Motor neuron (in vitro differentiated cells): ENCODE data around the gene GNS. TPM values are rescaled to one million over a fixed set of nuclear protein-coding genes. Genes with fewer than 3 reads are reported as not detected.
A peak's percentile ranks its signal among the peaks of the same experiment; 100 is the strongest.

Experiments
- ATAC-seq, 8 experiments: fragments of 200-7000 bp; cut with Tn5 transposase; replicated peaks in 6 of 8; 2 replicates each; pipeline ENCODE4 v1.8.0; 2021; ENCODE audit warnings: mild to moderate bottlenecking in 8 of 8, moderate library complexity in 8 of 8
- H3K27ac ChIP-seq, 2 donors: fragments of 250-450 bp; sonication (Bioruptor Pico); 2 replicates each; pipeline ENCODE4 v1.9.0; 2021; ENCODE audit warnings: antibody characterized with exemption in 2 of 2, mild to moderate bottlenecking in 2 of 2, moderate library complexity in 1 of 2
- H3K4me1 ChIP-seq, 2 donors: fragments of 250-450 bp; sonication (Bioruptor Pico); replicated peaks in 1 of 2; 2 replicates each; pipeline ENCODE4 v1.6.1; 2021; ENCODE audit warnings: antibody characterized with exemption in 2 of 2, mild to moderate bottlenecking in 2 of 2, moderate library complexity in 1 of 2
- H3K4me3 ChIP-seq, 5 donors: fragments of 250-450 bp; sonication (Bioruptor Pico); 2 replicates each; pipeline ENCODE4 v1.9.0; 2021; ENCODE audit warnings: antibody characterized with exemption in 5 of 5, mild to moderate bottlenecking in 5 of 5, moderate library complexity in 4 of 5
- WGBS, 10 experiments: fragments of 450-650 bp; shearing (Covaris generic); methylation state at CpG; one replicate each; pipeline ENCODE4 v1.0.0; 2022; 5-methylcytosine and 5-hydroxymethylcytosine counted together
- in situ Hi-C, 9 experiments: fragments of 400-800 bp; cut with MboI; loops; one replicate each; pipeline ENCODE4 v1.15.0; 2021; ENCODE audit warnings: low sequenced_read_pairs in 9 of 9, low pct_unique_long_range_greater_than_20kb in 2 of 9; ENCODE audit not compliant: unreplicated experiment in 9 of 9
- total RNA-seq, 8 experiments: library from RNA; unstranded; fragments of 300-600 nt; gene quantifications; 2 replicates each; pipeline versions ENCODE4 v1.2.3 to v1.2.4, GENCODE V29; 2022

The GNS gene
- total RNA-seq, 8 experiments from 2014 or later, result 19.2 to 126 (median 51.3) TPM

- WGBS, 10 experiments, result 89 to 100% (median 94%) methylated on average over 1 to 11 of the region's 15 CpGs; no CpG with 5 or more reads in 2 of the 10 experiments
Observed at GRCh38 chr12:64685605-64686004, 73.6 kb downstream of the GNS start.

GRCh38 chr12:64685050-64685449, 74.2 kb downstream of the GNS start:
- 80 to 100% (median 96%) methylated on average over 1 to 6 of the region's 6 CpGs; no CpG with 5 or more reads in 2 of the 10 experiments for WGBS, 10 experiments
- no peak overlapping the region for H3K4me3 ChIP-seq
- ATAC-seq, result no peak
- H3K27ac ChIP-seq, result no peak overlapping the region
- in situ Hi-C loops, result loop anchor here in 2 of 9 experiments (25.0 kb wide), 2 partner anchors 123 to 148 kb away; no protein-coding TSS in a partner anchor
- H3K4me1 ChIP-seq, result peaks cover 0 to 6% of the 10 kb centered on the region in 2 donors

More at GRCh38 chr12:64685605-64686004, 73.6 kb downstream of the GNS start:
- in situ Hi-C loops, result loop anchor here in 2 of 9 experiments (25.0 kb wide), 2 partner anchors 123 to 148 kb away; no protein-coding TSS in a partner anchor
- Histone ChIP-seq H3K4me3 (no peak overlapping the region), H3K4me1 (peaks cover 0 to 6% of the 10 kb centered on the region in 2 donors), H3K27ac (no peak overlapping the region)
- no peak for ATAC-seq

GRCh38 chr12:64683816-64684543, 75.2 kb downstream of the GNS start:
- Histone ChIP-seq H3K4me1 (peaks cover 0 to 6% of the 10 kb centered on the region in 2 donors), H3K27ac (no peak overlapping the region), H3K4me3 (no peak overlapping the region)
- WGBS, 10 experiments, result 80 to 100% (median 96%) methylated on average over 1 to 9 of the region's 10 CpGs; no CpG with 5 or more reads in 1 of the 10 experiments
- ATAC-seq, result no peak
- in situ Hi-C loops, result loop anchor here in 2 of 9 experiments (25.0 kb wide), 2 partner anchors 122 to 147 kb away; no protein-coding TSS in a partner anchor

- in situ Hi-C loops, result loop anchor here in 2 of 9 experiments (25.0 kb wide), 2 partner anchors 120 to 145 kb away; no protein-coding TSS in a partner anchor
- H3K4me1 ChIP-seq, result peaks cover 0 to 6% of the 10 kb centered on the region in 2 donors
- H3K27ac ChIP-seq, result no peak overlapping the region
- WGBS, 10 experiments, result 40 to 88% (median 75%) methylated on average over 1 to 6 of the region's 6 CpGs; no CpG with 5 or more reads in 1 of the 10 experiments
- H3K4me3 ChIP-seq, result no peak overlapping the region
- ATAC-seq, result peak in 2 of 8 experiments; percentile 29 to 75
Observed at GRCh38 chr12:64682572-64683277, 76.5 kb downstream of the GNS start.

- H3K4me3 ChIP-seq, result no peak overlapping the region
- H3K4me1 ChIP-seq, result peaks cover 0 to 6% of the 10 kb centered on the region in 2 donors
- H3K27ac ChIP-seq, result no peak overlapping the region
- no peak for ATAC-seq
- in situ Hi-C loops, result loop anchor here in 2 of 9 experiments (25.0 kb wide), 2 partner anchors 119 to 144 kb away; no protein-coding TSS in a partner anchor
- WGBS, 10 experiments, result 86 to 100% (median 94%) methylated on average over 1 to 4 of the region's 5 CpGs; no CpG with 5 or more reads in 2 of the 10 experiments
Observed at GRCh38 chr12:64681200-64682052, 77.8 kb downstream of the GNS start.

- ATAC-seq, result no peak
- in situ Hi-C loops, result loop anchor here in 2 of 9 experiments (25.0 kb wide), 2 partner anchors 118 to 143 kb away; no protein-coding TSS in a partner anchor
- Histone ChIP-seq H3K27ac (no peak overlapping the region), H3K4me1 (peaks cover 0 to 6% of the 10 kb centered on the region in 2 donors), H3K4me3 (no peak overlapping the region)
- WGBS, 10 experiments, result 80 to 100% (median 88%) methylated on average over 2 to 4 of the region's 4 CpGs; no CpG with 5 or more reads in 6 of the 10 experiments
Observed at GRCh38 chr12:64680235-64680634, 79.0 kb downstream of the GNS start.

- H3K27ac ChIP-seq, result no peak overlapping the region
- no peak overlapping the region for H3K4me3 ChIP-seq
Observed at GRCh38 chr12:64679487-64680001, 79.7 kb downstream of the GNS start.

GRCh38 chr12:64678835-64679234, 80.4 kb downstream of the GNS start:
- H3K27ac ChIP-seq, result no peak overlapping the region
- WGBS, 10 experiments, result 81 to 100% (median 100%) methylated on average over 1 to 4 of the region's 5 CpGs; no CpG with 5 or more reads in 3 of the 10 experiments
- in situ Hi-C loops, result loop anchor here in 2 of 9 experiments (25.0 kb wide), 2 partner anchors 117 to 142 kb away; no protein-coding TSS in a partner anchor
- ATAC-seq, result no peak
- H3K4me1 ChIP-seq, result peaks cover 0 to 6% of the 10 kb centered on the region in 2 donors
- H3K4me3 ChIP-seq, result no peak overlapping the region

More at GRCh38 chr12:64679487-64680001, 79.7 kb downstream of the GNS start:
- peaks cover 0 to 6% of the 10 kb centered on the region in 2 donors for H3K4me1 ChIP-seq
- in situ Hi-C loops, result loop anchor here in 2 of 9 experiments (25.0 kb wide), 2 partner anchors 117 to 142 kb away; no protein-coding TSS in a partner anchor
- 6 to 100% (median 91%) methylated on average over 1 to 6 of the region's 9 CpGs for WGBS, 10 experiments
- peak in 3 of 8 experiments; percentile 83 to 97 (median 95) for ATAC-seq

GRCh38 chr12:64678248-64678647, 81.0 kb downstream of the GNS start:
- H3K27ac ChIP-seq, result no peak overlapping the region
- H3K4me1 ChIP-seq, result peaks cover 0 to 6% of the 10 kb centered on the region in 2 donors
- in situ Hi-C loops, result loop anchor here in 2 of 9 experiments (25.0 kb wide), 2 partner anchors 116 to 141 kb away; no protein-coding TSS in a partner anchor
- 75 to 100% (median 100%) methylated on average over 1 to 2 of the region's 2 CpGs; no CpG with 5 or more reads in 1 of the 10 experiments for WGBS, 10 experiments
- no peak for ATAC-seq
- no peak overlapping the region for H3K4me3 ChIP-seq

- in situ Hi-C loops, result loop anchor here in 2 of 9 experiments (25.0 kb wide), 2 partner anchors 113 to 138 kb away; no protein-coding TSS in a partner anchor
- Histone ChIP-seq H3K4me1 (peaks cover 6 to 10% of the 10 kb centered on the region in 2 donors), H3K4me3 (no peak overlapping the region), H3K27ac (no peak overlapping the region)
- WGBS, 10 experiments, result 43 to 100% (median 92%) methylated on average over 1 to 3 of the region's 3 CpGs; no CpG with 5 or more reads in 4 of the 10 experiments
- peak in 2 of 8 experiments; percentile 7 to 15 for ATAC-seq
Observed at GRCh38 chr12:64675795-64676194, 83.4 kb downstream of the GNS start.

GRCh38 chr12:64674367-64674922, 84.8 kb downstream of the GNS start:
- no peak overlapping the region for H3K27ac ChIP-seq
- in situ Hi-C loops, result no loop called here
- WGBS, 10 experiments, result 87 to 100% (median 97%) methylated on average over 1 to 7 of the region's 10 CpGs; no CpG with 5 or more reads in 2 of the 10 experiments
- ATAC-seq, result no peak
- H3K4me3 ChIP-seq, result no peak overlapping the region
- peaks cover 14 to 18% of the 10 kb centered on the region in 2 donors for H3K4me1 ChIP-seq
